GM18907 (cell line): ENCODE data around the gene UFSP2.

Experiments
- ATAC-seq: cut with Tn5 transposase; IDR thresholded peaks from one replicate; pipeline ENCODE4 v1.9.1; 2021; ENCODE audit warnings: mild to moderate bottlenecking, moderate library complexity; ENCODE audit not compliant: unreplicated experiment

Gene UFSP2

GRCh38 chr4:185429660-185430059 is 3.9 kb upstream of the UFSP2 start:
- no peak for ATAC-seq

GRCh38 chr4:185426960-185427688 is 1.4 kb upstream of the UFSP2 start:
- no peak for ATAC-seq

GRCh38 chr4:185424905-185425646 is 688 bp downstream of the UFSP2 start:
- peak; percentile 3 for ATAC-seq

GRCh38 chr4:185421366-185422124 is 4.2 kb downstream of the UFSP2 start:
- no peak for ATAC-seq

- ATAC-seq: no peak
Observed at GRCh38 chr4:185416955-185417354, 8.8 kb downstream of the UFSP2 start.

GRCh38 chr4:185412412-185412811 is 13.4 kb downstream of the UFSP2 start:
- ATAC-seq: no peak

- no peak for ATAC-seq
Observed at GRCh38 chr4:185411849-185412248, 13.9 kb downstream of the UFSP2 start.

GRCh38 chr4:185408432-185408831 is 17.3 kb downstream of the UFSP2 start:
- no peak for ATAC-seq

- peak; percentile 70 for ATAC-seq
Observed at GRCh38 chr4:185405296-185405999, 20.3 kb downstream of the UFSP2 start.

GRCh38 chr4:185404031-185404430 is 21.7 kb downstream of the UFSP2 start:
- ATAC-seq: no peak

- no peak for ATAC-seq
Observed at GRCh38 chr4:185399466-185399865, 26.3 kb downstream of the UFSP2 start.

GRCh38 chr4:185398618-185399017 is 27.1 kb downstream of the UFSP2 start:
- no peak for ATAC-seq

GRCh38 chr4:185396724-185397385 is 28.9 kb downstream of the UFSP2 start, which contains the start of gene ANKRD37:
TSS of gene ANKRD37 (plus strand) at chr4:185396841. CDS start at chr4:185396924, 83 bp downstream.
- peak; percentile 2 for ATAC-seq

GRCh38 chr4:185395956-185396723 is 29.6 kb downstream of the UFSP2 start:
- ATAC-seq: peak; percentile 81

GRCh38 chr4:185395238-185395955 is 30.4 kb downstream of the UFSP2 start, which contains the start of gene LRP2BP:
TSS of gene LRP2BP (minus strand) at chr4:185395924. CDS start at chr4:185378186, 17,738 bp downstream.
- no peak for ATAC-seq

GRCh38 chr4:185394568-185395237 is 31.1 kb downstream of the UFSP2 start:
- ATAC-seq: no peak

GRCh38 chr4:185392156-185392555 is 33.6 kb downstream of the UFSP2 start:
- no peak for ATAC-seq

GRCh38 chr4:185390941-185391340 is 34.8 kb downstream of the UFSP2 start:
- ATAC-seq: no peak
